H9 (cell line): ENCODE measurements around the gene F9. TPM values are rescaled to one million over a fixed set of nuclear protein-coding genes. Genes with fewer than 3 reads are reported as not detected.

Experiments
- DNase-seq: peaks from one replicate; pipeline ENCODE4 v3.0.0-alpha.2; 2017
- H2AFZ ChIP-seq: one replicate; pipeline ENCODE4 v1.6.1; 2013; ENCODE audit warnings: mild to moderate bottlenecking, low read length, control low read depth, moderate library complexity
- H2AK5ac ChIP-seq: 2 replicates; pipeline ENCODE4 v1.6.1; 2013; ENCODE audit warnings: low read length, control low read depth, mixed read lengths; ENCODE audit not compliant: insufficient read length
- H2BK120ac ChIP-seq: one replicate; pipeline ENCODE4 v1.6.1; 2013; ENCODE audit warnings: low read depth, mild to moderate bottlenecking, low read length, control low read depth, inconsistent platforms; ENCODE audit not compliant: poor library complexity, severe bottlenecking
- H2BK12ac ChIP-seq: 2 replicates; pipeline ENCODE4 v1.6.1; 2013; ENCODE audit warnings: low read length, control low read depth, mixed read lengths, low read depth; ENCODE audit not compliant: insufficient read length
- H2BK15ac ChIP-seq: 2 replicates; pipeline ENCODE4 v1.6.1; 2013; ENCODE audit warnings: low read depth, low read length, control low read depth
- H2BK20ac ChIP-seq: one replicate; pipeline ENCODE4 v1.6.1; 2013; ENCODE audit warnings: low read depth, mild to moderate bottlenecking, low read length, control low read depth, inconsistent platforms; ENCODE audit not compliant: poor library complexity, severe bottlenecking
- H2BK5ac ChIP-seq: 2 replicates; pipeline ENCODE4 v1.6.1; 2013; ENCODE audit warnings: low read length, control low read depth, mixed read lengths; ENCODE audit not compliant: insufficient read length
- H3K14ac ChIP-seq: 2 replicates; pipeline ENCODE4 v1.6.1; 2013; ENCODE audit warnings: low read length, control low read depth; ENCODE audit not compliant: insufficient read depth
- H3K18ac ChIP-seq: 2 replicates; pipeline ENCODE4 v1.6.1; 2013; ENCODE audit warnings: low read depth, mild to moderate bottlenecking, mixed read lengths, low read length, control low read depth; ENCODE audit not compliant: insufficient read length
- H3K23ac ChIP-seq: 2 replicates; pipeline ENCODE4 v1.6.1; 2013; ENCODE audit warnings: low read length, control low read depth, mixed read lengths, low read depth; ENCODE audit not compliant: insufficient read length
- H3K23me2 ChIP-seq: 2 replicates; pipeline ENCODE4 v1.6.1; 2013; ENCODE audit warnings: low read depth, mild to moderate bottlenecking, mixed read lengths, low read length, control low read depth; ENCODE audit not compliant: insufficient read length, poor library complexity, severe bottlenecking
- H3K27ac ChIP-seq: 2 replicates; pipeline ENCODE4 v1.5.1; 2013; ENCODE audit warnings: low read length, control low read depth, mixed read lengths, low read depth; ENCODE audit not compliant: insufficient read length
- H3K27me3 ChIP-seq: 2 replicates; pipeline ENCODE4 v1.6.1; 2013; ENCODE audit warnings: low read length, control low read depth, inconsistent platforms; ENCODE audit not compliant: insufficient read depth
- H3K4ac ChIP-seq: 2 replicates; pipeline ENCODE4 v1.6.1; 2013; ENCODE audit warnings: low read depth, mild to moderate bottlenecking, control low read depth, inconsistent platforms, low read length, moderate library complexity
- H3K4me1 ChIP-seq: 2 replicates; pipeline ENCODE4 v1.6.1; 2013; ENCODE audit warnings: low read length, control low read depth, inconsistent platforms; ENCODE audit not compliant: insufficient read depth
- H3K4me2 ChIP-seq: 2 replicates; pipeline ENCODE4 v1.6.1; 2013; ENCODE audit warnings: low read length, control low read depth, mixed read lengths; ENCODE audit not compliant: insufficient read length, insufficient read depth
- H3K56ac ChIP-seq: 2 replicates; pipeline ENCODE4 v1.6.1; 2013; ENCODE audit warnings: low read depth, mild to moderate bottlenecking, mixed read lengths, low read length, control low read depth; ENCODE audit not compliant: insufficient read length
- H3K79me1 ChIP-seq: 2 replicates; pipeline ENCODE4 v1.6.1; 2013; ENCODE audit warnings: low read depth, mild to moderate bottlenecking, moderate library complexity, low read length, control low read depth, inconsistent platforms; ENCODE audit not compliant: insufficient read depth, poor library complexity, severe bottlenecking
- H3K79me2 ChIP-seq: 2 replicates; pipeline ENCODE4 v1.6.1; 2013; ENCODE audit warnings: low read length, control low read depth, inconsistent platforms; ENCODE audit not compliant: insufficient read depth
- H3K9ac ChIP-seq: 2 replicates; pipeline ENCODE4 v1.6.1; 2013; ENCODE audit warnings: low read length, control low read depth, mixed read lengths; ENCODE audit not compliant: insufficient read length; ENCODE audit errors: extremely low read depth
- H3K9me3 ChIP-seq: one replicate; pipeline ENCODE4 v1.6.1; 2013; ENCODE audit warnings: low read depth, low read length, inconsistent platforms; ENCODE audit not compliant: control insufficient read depth
- H3T11ph ChIP-seq: one replicate; pipeline ENCODE4 v1.6.1; 2013; ENCODE audit warnings: mild to moderate bottlenecking, low read length, control low read depth, inconsistent platforms
- H4K20me1 ChIP-seq: one replicate; pipeline ENCODE4 v1.6.1; 2013; ENCODE audit not compliant: control insufficient read depth, insufficient read length, insufficient read depth
- H4K5ac ChIP-seq: 2 replicates; pipeline ENCODE4 v1.6.1; 2013; ENCODE audit warnings: low read depth, mild to moderate bottlenecking, mixed read lengths, low read length, control low read depth; ENCODE audit not compliant: insufficient read length
- H4K8ac ChIP-seq: replicated peaks from 2 replicates; pipeline ENCODE4 v1.6.1; 2013; ENCODE audit warnings: low read length, control low read depth, mixed read lengths, low read depth; ENCODE audit not compliant: insufficient read length
- H4K91ac ChIP-seq: 2 replicates; pipeline ENCODE4 v1.6.1; 2013; ENCODE audit warnings: low read depth, mild to moderate bottlenecking, moderate library complexity, mixed read lengths, low read length, control low read depth; ENCODE audit not compliant: insufficient read length
- H3K27ac Mint-ChIP-seq, 3 experiments: 2 replicates in 2 of 3; 3 replicates in 1 of 3; pipeline ENCODE4 v1.8.0; 2020 to 2021; ENCODE audit warnings: mixed read lengths in 3 of 3, mild to moderate bottlenecking in 1 of 3, moderate library complexity in 1 of 3
- H3K27me3 Mint-ChIP-seq: 2 replicates; pipeline ENCODE4 v1.8.0; 2021; ENCODE audit warnings: low read depth, mild to moderate bottlenecking, moderate library complexity, mixed read lengths
- H3K36me3 Mint-ChIP-seq, 3 experiments: 2 replicates in 2 of 3; 3 replicates in 1 of 3; pipeline ENCODE4 v1.8.0; 2020 to 2021; ENCODE audit warnings: low read depth in 3 of 3, mixed read lengths in 3 of 3; ENCODE audit not compliant: insufficient read depth in 1 of 3
- H3K4me1 Mint-ChIP-seq, 2 experiments: 2 replicates each; pipeline ENCODE4 v1.8.0; 2020; ENCODE audit warnings: mixed read lengths in 2 of 2
- H3K4me3 Mint-ChIP-seq, 2 experiments: 2 replicates in 1 of 2; 3 replicates in 1 of 2; pipeline ENCODE4 v1.8.0; 2020 to 2021; ENCODE audit warnings: mild to moderate bottlenecking in 2 of 2, mixed read lengths in 2 of 2, moderate library complexity in 1 of 2
- H3K9me3 Mint-ChIP-seq, 2 experiments: 2 replicates in 1 of 2; 3 replicates in 1 of 2; pipeline ENCODE4 v1.8.0; 2020; ENCODE audit warnings: mild to moderate bottlenecking in 2 of 2, mixed read lengths in 2 of 2, moderate library complexity in 1 of 2
- CTCF ChIP-seq: fragments of 200-600 bp; sonication (generic); conservative IDR thresholded peaks from 3 replicates; pipeline ENCODE4 v1.8.0; 2021; ENCODE audit warnings: antibody characterized with exemption, mild to moderate bottlenecking
- WGBS: extraction: QIAGEN DNeasy Blood & Tissue Kit; methylation state at CpG from one replicate; pipeline ENCODE4 v1.1.7; 2013; ENCODE audit warnings: missing lambda C conversion rate, low lambda C conversion rate, mixed read lengths; ENCODE audit not compliant: insufficient read length; ENCODE audit errors: extremely low coverage; 5-methylcytosine and 5-hydroxymethylcytosine counted together
- total RNA-seq: library from RNA; stranded (reverse); gene quantifications from 2 replicates; pipeline ENCODE4 v1.2.1, GENCODE V29; 2021

Gene F9
- total RNA-seq, 1 experiment from 2014 or later = not detected

DNA sequence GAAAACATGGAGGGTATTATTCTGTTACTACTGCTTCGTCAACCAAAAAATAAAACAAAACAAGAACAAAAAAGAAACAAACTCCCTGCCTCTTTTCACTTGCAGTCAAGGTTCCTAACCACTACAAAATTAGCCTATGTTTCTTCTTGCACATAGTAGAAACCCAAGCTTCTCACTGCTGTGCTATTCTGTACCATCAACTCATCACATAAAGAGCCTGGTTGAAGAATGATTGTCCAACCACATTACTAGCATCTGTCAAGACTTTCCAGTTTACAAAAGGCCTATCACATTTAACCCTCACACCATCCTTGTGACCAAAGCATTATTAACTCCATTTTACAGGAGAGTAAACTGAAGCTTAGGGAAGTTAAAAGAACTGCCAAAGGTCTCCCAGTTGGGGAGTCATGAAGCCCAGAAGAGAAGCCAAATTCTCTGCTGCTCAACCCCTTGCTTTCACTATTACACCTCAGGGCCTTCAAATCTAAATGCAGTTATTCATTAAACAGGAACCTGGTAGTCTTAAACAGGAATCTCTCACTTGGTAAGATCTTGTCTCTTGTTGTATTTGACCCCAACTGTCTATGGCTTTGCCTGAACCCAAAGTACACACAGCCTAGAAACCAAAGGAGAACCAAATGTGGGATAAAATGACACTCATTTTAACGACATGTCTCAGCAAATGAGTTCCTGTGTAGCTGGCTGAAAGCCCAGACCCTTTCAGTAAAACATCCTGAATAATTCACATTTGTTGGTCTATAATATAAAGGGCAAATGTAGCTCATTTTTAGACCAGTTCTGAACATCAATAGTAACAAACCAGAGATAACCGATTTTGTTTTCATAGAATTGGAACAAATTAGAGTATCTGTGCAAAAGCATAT is 8.6 kb downstream of the F9 start:
- no peak overlapping the region for H3K4me2 ChIP-seq
- no peak for TF ChIP-seq CTCF
- no peak overlapping the region for H3K23ac ChIP-seq
- H4K91ac ChIP-seq = no peak overlapping the region
- H3K23me2 ChIP-seq = no peaks in the 10 kb centered on the region
- Mint-ChIP-seq H3K9me3 (peaks cover 0 to 38% of the 10 kb centered on the region in 2 experiments; a peak in 2 of 5 replicates), H3K4me3 (no peak overlapping the region), H3K27me3 (no peaks in the 10 kb centered on the region), H3K36me3 (no peaks in the 10 kb centered on the region), H3K27ac (no peak overlapping the region), H3K4me1 (no peaks in the 10 kb centered on the region)
- no peaks in the 10 kb centered on the region for H3K27me3 ChIP-seq
- H3K18ac ChIP-seq = no peak overlapping the region
- no peak overlapping the region for H2AK5ac ChIP-seq
- no peaks in the 10 kb centered on the region for H3K4me1 ChIP-seq
- H3K4ac ChIP-seq = no peak overlapping the region
- H3K79me2 ChIP-seq = no peaks in the 10 kb centered on the region
- no peak for DNase-seq
- no peak overlapping the region for H2BK15ac ChIP-seq
- no peak overlapping the region for H2BK20ac ChIP-seq
- no peak overlapping the region for H3K9ac ChIP-seq
- no peaks in the 10 kb centered on the region for H3K9me3 ChIP-seq
- H2BK120ac ChIP-seq = no peak overlapping the region
- no peak overlapping the region for H3K14ac ChIP-seq
- H2BK5ac ChIP-seq = no peak overlapping the region
- no peak overlapping the region for H3T11ph ChIP-seq
- no peak overlapping the region for H4K8ac ChIP-seq
- H3K27ac ChIP-seq = no peak overlapping the region
- H3K79me1 ChIP-seq = no peaks in the 10 kb centered on the region
- H2BK12ac ChIP-seq = no peak overlapping the region
- H4K5ac ChIP-seq = no peak overlapping the region
- no peak overlapping the region for H3K56ac ChIP-seq
- H2AFZ ChIP-seq = no peak overlapping the region
- WGBS = no CpG with 5 or more reads among the region's 3 CpGs
- H4K20me1 ChIP-seq = no peaks in the 10 kb centered on the region
